Measurements from ENCODE around the gene ARHGEF11.
A peak's percentile ranks its signal among the peaks of the same experiment; 100 is the strongest.

DNA sequence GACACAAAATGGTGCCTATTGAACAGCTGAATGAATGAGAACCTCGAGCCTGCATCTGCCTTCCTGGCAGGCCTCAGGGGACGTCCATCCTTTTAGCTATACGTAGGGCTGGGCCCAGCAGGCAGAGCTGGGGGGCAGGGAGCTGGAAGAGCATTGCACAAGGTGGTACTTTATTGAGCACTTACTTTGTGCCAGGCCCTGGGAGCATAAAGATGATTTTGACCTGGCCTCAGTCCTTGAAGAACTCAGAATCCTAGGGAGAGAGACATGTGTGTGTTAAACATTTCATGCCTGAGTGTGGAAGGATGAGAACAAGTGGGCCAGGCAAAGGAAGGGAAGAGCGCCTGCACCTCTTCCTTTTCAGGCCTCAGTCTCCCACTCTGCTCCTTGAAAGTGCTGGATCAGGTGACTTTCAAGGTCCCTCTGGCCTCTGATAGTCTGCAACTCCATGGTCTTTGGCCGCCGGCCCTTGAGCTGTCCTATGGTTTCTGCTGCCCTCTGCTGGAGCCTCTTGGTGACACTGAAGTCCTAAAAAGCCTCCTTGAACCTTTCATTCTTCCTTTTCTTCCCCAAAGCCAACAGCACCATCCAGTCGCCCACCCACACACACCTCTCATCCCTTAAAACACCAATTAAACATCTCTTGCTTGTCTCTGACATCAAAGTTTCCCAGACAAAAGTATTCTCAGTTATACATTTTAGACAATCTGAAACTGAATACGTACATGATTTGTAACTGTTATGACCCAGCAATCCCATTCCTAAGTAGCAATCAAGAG is 155.6 kb downstream of the ARHGEF11 start:
- TF ChIP-seq, protein P1, sequence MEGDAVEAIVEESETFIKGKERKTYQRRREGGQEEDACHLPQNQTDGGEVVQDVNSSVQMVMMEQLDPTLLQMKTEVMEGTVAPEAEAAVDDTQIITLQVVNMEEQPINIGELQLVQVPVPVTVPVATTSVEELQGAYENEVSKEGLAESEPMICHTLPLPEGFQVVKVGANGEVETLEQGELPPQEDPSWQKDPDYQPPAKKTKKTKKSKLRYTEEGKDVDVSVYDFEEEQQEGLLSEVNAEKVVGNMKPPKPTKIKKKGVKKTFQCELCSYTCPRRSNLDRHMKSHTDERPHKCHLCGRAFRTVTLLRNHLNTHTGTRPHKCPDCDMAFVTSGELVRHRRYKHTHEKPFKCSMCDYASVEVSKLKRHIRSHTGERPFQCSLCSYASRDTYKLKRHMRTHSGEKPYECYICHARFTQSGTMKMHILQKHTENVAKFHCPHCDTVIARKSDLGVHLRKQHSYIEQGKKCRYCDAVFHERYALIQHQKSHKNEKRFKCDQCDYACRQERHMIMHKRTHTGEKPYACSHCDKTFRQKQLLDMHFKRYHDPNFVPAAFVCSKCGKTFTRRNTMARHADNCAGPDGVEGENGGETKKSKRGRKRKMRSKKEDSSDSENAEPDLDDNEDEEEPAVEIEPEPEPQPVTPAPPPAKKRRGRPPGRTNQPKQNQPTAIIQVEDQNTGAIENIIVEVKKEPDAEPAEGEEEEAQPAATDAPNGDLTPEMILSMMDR (IDR thresholded peaks at IDR 0.05; ENCODE audit: low read depth, low read length, poor library complexity, severe bottlenecking): peak; percentile 86
- no peak for TF ChIP-seq EZH2phosphoT487 (IDR thresholded peaks at IDR 0.05; ENCODE audit: borderline replicate concordance, low read length)

Measured in DOHH2 (cell line).